Large intestine (tissue), 12 donors: ENCODE results near the gene LCE3D. TPM values are rescaled to one million over a fixed set of nuclear protein-coding genes. Genes with fewer than 3 reads are reported as not detected.

Experiments used
- DNase-seq, 2 donors: peaks; one replicate each; pipeline versions ENCODE4 v3.0.0 to v3.0.0-alpha.2; 2013
- H3K27ac ChIP-seq: one replicate; pipeline ENCODE4 v1.5.1; 2013; ENCODE audit warnings: low read length
- H3K27me3 ChIP-seq: 2 replicates; pipeline ENCODE4 v1.6.1; 2013; ENCODE audit warnings: low read length; ENCODE audit not compliant: control insufficient read depth, insufficient read depth
- H3K36me3 ChIP-seq: 2 replicates; pipeline ENCODE4 v1.6.1; 2013; ENCODE audit warnings: low read length; ENCODE audit not compliant: control insufficient read depth, insufficient read depth
- H3K4me1 ChIP-seq: one replicate; pipeline ENCODE4 v1.6.1; 2013; ENCODE audit warnings: low read length; ENCODE audit not compliant: control insufficient read depth, insufficient read depth
- H3K4me3 ChIP-seq: one replicate; pipeline ENCODE4 v1.5.1; 2013; ENCODE audit warnings: low read length
- H3K9me3 ChIP-seq: one replicate; pipeline ENCODE4 v1.6.1; 2013; ENCODE audit warnings: mild to moderate bottlenecking, low read depth, low read length, moderate library complexity; ENCODE audit not compliant: control insufficient read depth
- WGBS: methylation state at CpG from one replicate; pipeline ENCODE4 v1.1.5; 2013; ENCODE audit warnings: low lambda C conversion rate; ENCODE audit not compliant: insufficient coverage; 5-methylcytosine and 5-hydroxymethylcytosine counted together
- long read RNA-seq, 11 donors: transcript quantifications; one replicate each; lab custom pipeline, GENCODE V29; 2026
- polyA plus RNA-seq: library from polyadenylated mRNA; unstranded; fragments of 120-200 nt; gene quantifications from one replicate; pipeline ENCODE4 v1.2.1, GENCODE V29; 2013

LCE3D gene, protein sequence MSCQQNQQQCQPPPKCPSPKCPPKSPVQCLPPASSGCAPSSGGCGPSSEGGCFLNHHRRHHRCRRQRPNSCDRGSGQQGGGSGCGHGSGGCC
- not detected for polyA plus RNA-seq
- long read RNA-seq, donor 1: 0 reads
- long read RNA-seq, donor 2: 0 reads
- long read RNA-seq, donor 3: 0 reads
- long read RNA-seq, donor 4: 0 reads
- long read RNA-seq, donor 5: 0 reads
- long read RNA-seq, donor 6: 0 reads
- long read RNA-seq, donor 7: 0 reads
- long read RNA-seq, donor 8: 0 reads
- long read RNA-seq, donor 9: 0 reads
- long read RNA-seq, donor 10: 0 reads
- long read RNA-seq, donor 11: 0 reads

GRCh38 chr1:152580433-152580832 is at the start of gene LCE3D:
Gene LCE3D, minus strand, starts transcription at chr1:152580516. Its CDS starts 580 bp downstream, at chr1:152579936.
- 80% methylated on average over 1 of the region's 4 CpGs for WGBS
- no peaks in the 10 kb centered on the region for H3K27me3 ChIP-seq
- H3K4me1 ChIP-seq: no peaks in the 10 kb centered on the region
- no peaks in the 10 kb centered on the region for H3K9me3 ChIP-seq
- H3K36me3 ChIP-seq: no peaks in the 10 kb centered on the region
- no peak for DNase-seq
- H3K4me3 ChIP-seq: no peak within 1 kb of the TSS
- no peak within 1 kb of the TSS for H3K27ac ChIP-seq

GRCh38 chr1:152626744-152627143 is 46.4 kb upstream of the LCE3D start:
- DNase-seq: no peak
- H3K9me3 ChIP-seq: no peaks in the 10 kb centered on the region
- no peak overlapping the region for H3K27ac ChIP-seq
- no peaks in the 10 kb centered on the region for H3K4me1 ChIP-seq
- peaks cover 7% of the 10 kb centered on the region for H3K27me3 ChIP-seq
- no CpG with 5 or more reads among the region's 1 CpG for WGBS
- H3K36me3 ChIP-seq: no peaks in the 10 kb centered on the region
- no peak overlapping the region for H3K4me3 ChIP-seq

DNA sequence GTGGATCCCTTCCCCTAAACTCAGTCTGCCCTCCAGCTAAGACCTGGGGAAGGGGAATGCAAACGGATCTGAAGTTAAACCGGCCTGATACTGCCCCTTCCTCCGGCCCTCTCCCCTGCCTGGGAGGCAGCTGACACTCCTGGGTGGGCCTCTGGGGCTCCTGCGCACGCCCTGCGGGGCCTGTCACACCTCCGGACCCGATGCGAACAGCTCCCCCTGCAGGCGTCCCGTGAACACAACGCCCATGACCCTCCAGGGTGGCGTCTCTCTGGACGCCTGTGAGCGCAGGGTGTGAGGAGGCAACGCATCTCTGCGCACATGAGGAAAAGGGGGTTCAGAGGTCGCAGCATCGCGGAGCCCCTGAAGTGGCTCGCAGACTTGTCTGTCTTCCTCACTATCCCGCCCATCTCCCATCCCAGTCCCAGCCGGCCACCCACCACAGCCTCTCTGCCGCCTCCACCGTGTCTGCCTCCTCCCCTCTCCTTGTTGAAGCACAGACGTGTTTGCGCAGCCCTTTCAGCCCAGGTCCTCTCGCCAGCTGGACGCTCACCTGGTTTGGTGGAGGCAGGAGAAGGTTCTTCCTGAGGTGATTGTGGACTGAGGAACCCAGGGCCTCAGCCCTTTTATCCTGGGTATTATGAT is 43.0 kb upstream of the LCE3D start:
- no peak for DNase-seq
- Histone ChIP-seq H3K4me3 (no peak overlapping the region), H3K4me1 (no peaks in the 10 kb centered on the region), H3K27me3 (peaks cover 7% of the 10 kb centered on the region), H3K9me3 (no peaks in the 10 kb centered on the region), H3K36me3 (no peaks in the 10 kb centered on the region), H3K27ac (no peak overlapping the region)
- no CpG with 5 or more reads among the region's 29 CpGs for WGBS

- Histone ChIP-seq H3K4me1 (no peaks in the 10 kb centered on the region), H3K9me3 (no peaks in the 10 kb centered on the region), H3K36me3 (no peaks in the 10 kb centered on the region), H3K4me3 (no peak within 1 kb of the TSS), H3K27ac (no peak within 1 kb of the TSS), H3K27me3 (peaks cover 7% of the 10 kb centered on the region)
- no CpG with 5 or more reads among the region's 10 CpGs for WGBS
- DNase-seq: no peak
Observed at GRCh38 chr1:152622803-152623202, 42.5 kb upstream of the LCE3D start, which contains the start of gene LCE3A. Gene LCE3A, minus strand, starts transcription at chr1:152623103. Its CDS starts 0 bp downstream, at chr1:152623103.

DNA sequence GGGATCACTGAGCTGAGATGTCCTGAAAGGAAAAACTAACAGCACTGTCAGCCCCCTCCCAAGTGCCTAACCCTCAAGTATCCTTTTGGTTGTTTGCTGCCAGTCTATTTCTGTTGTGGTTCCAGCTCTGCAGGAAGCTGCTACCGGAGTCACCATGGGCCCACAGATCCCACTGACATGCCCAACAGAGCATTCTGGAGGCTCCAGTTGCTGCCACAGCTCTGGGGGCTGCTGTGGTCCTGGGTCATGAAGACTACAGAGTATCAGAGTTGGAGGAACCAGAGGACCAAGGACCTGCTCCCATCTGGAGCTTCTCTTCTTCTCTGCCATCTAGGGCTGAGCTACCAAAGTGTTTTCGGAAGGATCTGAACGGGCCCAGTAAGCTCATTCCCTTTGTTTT is 41.7 kb upstream of the LCE3D start:
- Histone ChIP-seq H3K27ac (no peak overlapping the region), H3K4me3 (no peak overlapping the region), H3K36me3 (no peaks in the 10 kb centered on the region), H3K27me3 (peaks cover 7% of the 10 kb centered on the region), H3K9me3 (no peaks in the 10 kb centered on the region), H3K4me1 (no peaks in the 10 kb centered on the region)
- WGBS: no CpG with 5 or more reads among the region's 3 CpGs
- DNase-seq: no peak

DNA sequence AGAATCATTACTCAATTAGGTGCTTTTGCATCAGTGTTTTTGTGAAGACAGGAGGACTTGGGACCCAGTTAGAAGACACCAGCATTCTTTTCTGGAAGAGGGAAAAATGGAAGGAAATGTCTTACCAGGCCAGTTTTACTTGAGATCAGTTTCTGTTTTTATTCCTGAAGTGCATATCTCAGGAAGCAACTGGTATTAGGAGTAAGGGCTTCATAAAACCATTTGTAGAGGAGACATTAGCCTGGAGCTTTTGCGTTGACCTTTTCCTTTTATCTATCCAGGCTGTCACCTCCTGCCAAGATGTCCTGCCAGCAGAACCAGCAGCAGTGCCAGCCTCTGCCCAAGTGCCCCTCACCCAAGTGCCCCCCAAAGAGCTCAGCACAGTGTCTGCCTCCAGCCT is 33.2 kb upstream of the LCE3D start, which contains the start of gene LCE3B:
Gene LCE3B (plus strand): TSS at position 301 of the 400 bp plus-strand sequence. CDS start 0 bp downstream, at position 301.
- Histone ChIP-seq H3K9me3 (peaks cover 3% of the 10 kb centered on the region), H3K36me3 (no peaks in the 10 kb centered on the region), H3K27me3 (no peaks in the 10 kb centered on the region), H3K4me3 (no peak within 1 kb of the TSS), H3K4me1 (no peaks in the 10 kb centered on the region), H3K27ac (no peak within 1 kb of the TSS)
- no CpG with 5 or more reads among the region's 1 CpG for WGBS
- DNase-seq: no peak

- Histone ChIP-seq H3K27ac (no peak within 1 kb of the TSS), H3K9me3 (peaks cover 4% of the 10 kb centered on the region), H3K36me3 (no peaks in the 10 kb centered on the region), H3K4me1 (no peaks in the 10 kb centered on the region), H3K4me3 (no peak within 1 kb of the TSS), H3K27me3 (no peaks in the 10 kb centered on the region)
- WGBS: no CpG with 5 or more reads among the region's 4 CpGs
- no peak for DNase-seq
Observed at GRCh38 chr1:152599934-152600333, 19.6 kb upstream of the LCE3D start, which contains the start of gene LCE3C. Gene LCE3C, plus strand, starts transcription at chr1:152600234. Its CDS starts 498 bp downstream, at chr1:152600732.

DNA sequence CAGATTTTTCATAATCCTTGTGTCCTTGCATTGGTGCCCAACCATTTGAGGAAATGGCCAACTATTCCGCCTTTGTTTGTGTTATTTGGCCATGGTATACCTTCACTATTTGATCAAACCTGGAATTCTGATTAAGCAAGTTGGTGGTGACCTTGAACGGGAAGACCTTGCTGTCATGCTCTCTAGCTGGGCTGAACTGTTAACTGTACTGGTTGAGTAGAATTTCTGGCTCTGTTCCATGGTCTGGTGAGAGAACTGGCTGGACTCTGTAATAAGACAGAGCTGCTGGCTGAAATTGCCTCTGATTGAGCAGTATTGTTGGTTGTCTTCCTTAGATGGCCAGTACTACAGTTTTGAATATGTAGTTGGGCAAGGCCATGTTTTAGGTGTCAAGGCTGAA is 16.7 kb upstream of the LCE3D start:
- no peaks in the 10 kb centered on the region for H3K27me3 ChIP-seq
- no peak overlapping the region for H3K4me3 ChIP-seq
- WGBS: no CpG with 5 or more reads among the region's 2 CpGs
- no peaks in the 10 kb centered on the region for H3K36me3 ChIP-seq
- H3K9me3 ChIP-seq: peaks cover 4% of the 10 kb centered on the region
- no peak overlapping the region for H3K27ac ChIP-seq
- DNase-seq: no peak
- H3K4me1 ChIP-seq: no peaks in the 10 kb centered on the region

- H3K4me1 ChIP-seq: no peaks in the 10 kb centered on the region
- H3K27me3 ChIP-seq: no peaks in the 10 kb centered on the region
- H3K36me3 ChIP-seq: no peaks in the 10 kb centered on the region
- DNase-seq: no peak
- no peak overlapping the region for H3K27ac ChIP-seq
- no peak overlapping the region for H3K4me3 ChIP-seq
- WGBS: no CpG with 5 or more reads among the region's 1 CpG
- H3K9me3 ChIP-seq: no peaks in the 10 kb centered on the region
Observed at GRCh38 chr1:152585586-152585985, 5.3 kb upstream of the LCE3D start.

DNA sequence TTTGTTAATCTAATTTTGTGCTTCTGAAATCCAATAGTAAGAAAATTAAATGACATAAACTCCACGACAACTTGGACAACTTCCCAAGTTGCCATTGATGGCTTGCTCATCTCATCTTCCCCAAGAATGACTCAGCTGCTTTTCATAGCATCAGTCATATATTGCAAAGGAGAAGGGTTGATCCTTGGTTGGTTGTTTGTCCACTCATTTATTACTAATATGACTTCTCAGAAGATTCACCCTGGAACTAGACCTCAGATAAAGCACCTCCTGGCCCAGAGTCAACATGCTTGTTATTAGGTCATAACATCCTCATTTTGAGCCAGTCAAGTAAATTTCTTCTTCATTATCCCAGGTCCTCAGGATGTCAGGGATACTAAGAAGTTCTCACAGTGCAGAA is 2.3 kb upstream of the LCE3D start:
- WGBS: no CpG with 5 or more reads among the region's 1 CpG
- no peak overlapping the region for H3K27ac ChIP-seq
- H3K4me3 ChIP-seq: no peak overlapping the region
- H3K4me1 ChIP-seq: no peaks in the 10 kb centered on the region
- H3K27me3 ChIP-seq: no peaks in the 10 kb centered on the region
- no peaks in the 10 kb centered on the region for H3K9me3 ChIP-seq
- no peaks in the 10 kb centered on the region for H3K36me3 ChIP-seq
- DNase-seq: no peak
